IMR-90 (cell line): ENCODE measurements around the gene RYR3. TPM values are rescaled to one million over a fixed set of nuclear protein-coding genes. Genes with fewer than 3 reads are reported as not detected.

Experiments used
- ATAC-seq: fragments of 200-7000 bp; cut with Tn5 transposase; 2 replicates; pipeline ENCODE4 v1.9.1; 2020; ENCODE audit warnings: low read depth, mild to moderate bottlenecking, moderate library complexity
- BruUV-seq: library from RNA; stranded (reverse); fragments of 400-500 nt; replicated peaks from 2 replicates; lab custom pipeline; 2021; lab: Mats Ljungman, UMichigan
- CTCF ChIA-PET: fragments of 300-600 bp; formaldehyde crosslinking; extraction: SDS; loops from one replicate; lab custom pipeline; 2021; ENCODE audit warnings: antibody characterized with exemption; lab: Yijun Ruan, JAX
- POLR2A ChIA-PET: fragments of 300-600 bp; sonication (Branson Sonifier 250); formaldehyde crosslinking; loops from one replicate; lab custom pipeline; 2022; ENCODE audit warnings: antibody characterized with exemption; ENCODE audit not compliant: unreplicated experiment; lab: Charles Lee
- DNase-seq: peaks from one replicate; pipeline ENCODE4 v3.0.0; 2013
- H2AFZ ChIP-seq: replicated peaks from 2 replicates; pipeline ENCODE3; 2013; ENCODE audit warnings: low read length, mild to moderate bottlenecking; ENCODE audit not compliant: poor library complexity
- H2AK5ac ChIP-seq: 2 replicates; pipeline ENCODE4 v1.6.1; 2013; ENCODE audit warnings: low read depth, low read length, inconsistent platforms
- H2AK9ac ChIP-seq: replicated peaks from 2 replicates; pipeline ENCODE3; 2013; ENCODE audit warnings: mild to moderate bottlenecking, low read depth, low read length, moderate library complexity; ENCODE audit not compliant: poor library complexity
- H2BK120ac ChIP-seq: 2 replicates; pipeline ENCODE4 v1.6.1; 2013; ENCODE audit warnings: low read depth, low read length, inconsistent platforms
- H2BK15ac ChIP-seq: 3 replicates; pipeline ENCODE4 v1.6.1; 2013; ENCODE audit warnings: low read depth, low read length, inconsistent platforms
- H2BK20ac ChIP-seq: 2 replicates; pipeline ENCODE4 v1.6.1; 2013; ENCODE audit warnings: low read depth, mild to moderate bottlenecking, inconsistent platforms, low read length, moderate library complexity
- H2BK5ac ChIP-seq: 2 replicates; pipeline ENCODE4 v1.6.1; 2013; ENCODE audit warnings: mild to moderate bottlenecking, low read depth, low read length, inconsistent platforms; ENCODE audit not compliant: poor library complexity, severe bottlenecking
- H3K14ac ChIP-seq: replicated peaks from 2 replicates; pipeline ENCODE4 v1.6.1; 2013; ENCODE audit warnings: low read depth, low read length, inconsistent platforms
- H3K18ac ChIP-seq: 2 replicates; pipeline ENCODE4 v1.6.1; 2013; ENCODE audit warnings: low read depth, low read length, control low read depth
- H3K23ac ChIP-seq: 2 replicates; pipeline ENCODE4 v1.6.1; 2013; ENCODE audit warnings: low read depth, low read length, inconsistent platforms
- H3K27ac ChIP-seq: 2 replicates; pipeline ENCODE4 v1.5.1; 2013; ENCODE audit warnings: mild to moderate bottlenecking, control low read depth, low read length; ENCODE audit not compliant: insufficient read depth
- H3K27me3 ChIP-seq: 2 replicates; pipeline ENCODE4 v1.6.1; 2013; ENCODE audit warnings: low read length; ENCODE audit not compliant: control insufficient read depth, insufficient read depth
- H3K36me3 ChIP-seq: 2 replicates; pipeline ENCODE4 v1.6.1; 2013; ENCODE audit warnings: low read length, mixed read lengths; ENCODE audit not compliant: control insufficient read depth, insufficient read depth
- H3K4ac ChIP-seq: 2 replicates; pipeline ENCODE4 v1.6.1; 2013; ENCODE audit warnings: low read depth, low read length, inconsistent platforms
- H3K4me1 ChIP-seq: 2 replicates; pipeline ENCODE4 v1.6.1; 2013; ENCODE audit warnings: low read length, mixed read lengths; ENCODE audit not compliant: control insufficient read depth, insufficient read depth
- H3K4me2 ChIP-seq: 2 replicates; pipeline ENCODE4 v1.6.1; 2013; ENCODE audit warnings: low read depth, mild to moderate bottlenecking, control low read depth, low read length, moderate library complexity
- H3K4me3 ChIP-seq: 2 replicates; pipeline ENCODE4 v1.5.1; 2013; ENCODE audit warnings: low read depth, mild to moderate bottlenecking, control low read depth, low read length, moderate library complexity; ENCODE audit not compliant: insufficient read depth
- H3K56ac ChIP-seq: 2 replicates; pipeline ENCODE4 v1.6.1; 2013; ENCODE audit warnings: low read length, inconsistent platforms; ENCODE audit not compliant: insufficient read depth; ENCODE audit errors: extremely low read depth
- H3K79me1 ChIP-seq, 2 experiments: 2 replicates each; pipeline ENCODE4 v1.6.1; 2013; ENCODE audit warnings: low read length in 2 of 2, inconsistent platforms in 1 of 2, low read depth in 1 of 2
- H3K9ac ChIP-seq: 2 replicates; pipeline ENCODE4 v1.6.1; 2013; ENCODE audit warnings: low read depth, low read length, control low read depth
- H3K9me1 ChIP-seq: 2 replicates; pipeline ENCODE4 v1.6.1; 2013; ENCODE audit warnings: low read length, inconsistent platforms; ENCODE audit not compliant: insufficient read depth
- H3K9me3 ChIP-seq: 2 replicates; pipeline ENCODE4 v1.6.1; 2013; ENCODE audit warnings: low read length; ENCODE audit not compliant: control insufficient read depth, insufficient read depth
- H4K20me1 ChIP-seq: 2 replicates; pipeline ENCODE4 v1.6.1; 2013; ENCODE audit warnings: low read length, inconsistent platforms; ENCODE audit not compliant: insufficient read depth
- H4K5ac ChIP-seq: 2 replicates; pipeline ENCODE4 v1.6.1; 2013; ENCODE audit warnings: mild to moderate bottlenecking, low read depth, low read length, control low read depth
- H4K8ac ChIP-seq, 2 experiments: 2 replicates each; pipeline ENCODE4 v1.6.1; 2013; ENCODE audit warnings: low read depth in 2 of 2, low read length in 2 of 2, control low read depth in 1 of 2, inconsistent platforms in 1 of 2
- H4K91ac ChIP-seq: 2 replicates; pipeline ENCODE4 v1.6.1; 2013; ENCODE audit warnings: low read depth, low read length, inconsistent platforms; ENCODE audit not compliant: insufficient read depth
- FOS ChIP-seq: fragments of 150-350 bp; IDR thresholded peaks from 2 replicates; pipeline ENCODE4 v1.6.1; 2016; ENCODE audit warnings: low read depth, low read length
- RFX5 ChIP-seq: IDR thresholded peaks from 2 replicates; pipeline ENCODE4 v1.8.0; 2012; ENCODE audit warnings: low read depth, mild to moderate bottlenecking, low read length, moderate library complexity
- WGBS, 2 experiments: methylation state at CpG; one replicate each; pipeline versions ENCODE4 v1.1.5 to v1.1.7; 2013; ENCODE audit warnings: missing lambda C conversion rate in 2 of 2; ENCODE audit not compliant: insufficient read length in 1 of 2; ENCODE audit errors: extremely low coverage in 2 of 2; 5-methylcytosine and 5-hydroxymethylcytosine counted together
- dilution Hi-C: fragments of 300-500 bp; cut with HindIII; formaldehyde crosslinking; loops from one replicate; pipeline ENCODE4 v1.14.3; 2018; ENCODE audit warnings: low sequenced_read_pairs; ENCODE audit not compliant: unreplicated experiment
- in situ Hi-C: fragments of 300-500 bp; cut with MboI; formaldehyde crosslinking; loops from 3 replicates; pipeline ENCODE4 v1.14.3; 2019; ENCODE audit warnings: low sequenced_read_pairs, inconsistent platforms, mixed read lengths
- intact Hi-C: fragments of 100-400 bp; cut with micrococcal nuclease; formaldehyde crosslinking; loops from 2 replicates; pipeline ENCODE4 v1.10.0; 2022
- polyA plus RNA-seq, 3 experiments: library from polyadenylated mRNA; depleted of rRNA; stranded (reverse); fragments of >200 nt; gene quantifications; 2 replicates each; pipeline ENCODE4 v1.2.3, GENCODE V29; 2012; ENCODE audit warnings: low replicate concordance in 1 of 3
- total RNA-seq: library from RNA; depleted of rRNA; stranded (reverse); fragments of >200 nt; gene quantifications from 2 replicates; pipeline ENCODE4 v1.2.3, GENCODE V29; 2012

RYR3 gene
- total and polyA plus RNA-seq, 2 of the 4 experiments (the other 2 are of a cell fraction), result 0.18 TPM; not detected in 1

DNA sequence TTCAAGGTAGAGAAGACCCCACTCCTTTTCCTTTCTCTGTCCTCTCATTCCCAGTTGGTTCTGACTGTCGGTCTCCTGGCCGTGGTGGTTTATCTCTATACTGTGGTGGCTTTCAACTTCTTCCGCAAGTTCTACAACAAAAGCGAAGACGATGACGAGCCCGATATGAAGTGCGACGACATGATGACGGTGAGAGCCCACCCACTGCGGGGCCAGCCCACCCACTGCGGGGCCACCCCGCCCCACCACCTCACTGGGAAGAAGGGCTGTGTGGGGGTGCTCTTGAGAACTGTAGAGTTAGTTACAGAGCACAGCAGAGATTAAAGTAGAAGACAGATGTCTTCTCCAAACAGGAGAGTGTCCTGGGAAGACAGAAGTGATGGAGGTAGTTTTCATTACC lies 547.0 kb downstream of the RYR3 start:
- WGBS, 2 experiments, result no CpG with 5 or more reads among the region's 13 CpGs
- H3K79me1 ChIP-seq, result no peaks in the 10 kb centered on the region
- H3K27ac ChIP-seq, result no peak overlapping the region
- TF ChIP-seq RFX5 (no peak), FOS (no peak)
- H3K4me3 ChIP-seq, result no peak overlapping the region
- H3K9ac ChIP-seq, result no peak overlapping the region
- peaks cover 3% of the 10 kb centered on the region for H3K4me1 ChIP-seq
- no peaks in the 10 kb centered on the region; the same call in 1 of the 2 replicates for H3K36me3 ChIP-seq
- H3K23ac ChIP-seq, result no peak overlapping the region
- dilution Hi-C loops (no loop called here), intact Hi-C loops (no loop called here), in situ Hi-C loops (no loop called here)
- no peak overlapping the region for H2AK5ac ChIP-seq
- peaks cover 6% of the 10 kb centered on the region; the same call in 1 of the 2 replicates for H3K9me1 ChIP-seq
- ATAC-seq (no peak), DNase-seq (no peak)
- H3K9me3 ChIP-seq, result no peaks in the 10 kb centered on the region
- no peak overlapping the region for H2BK20ac ChIP-seq
- no peak overlapping the region for H2AK9ac ChIP-seq
- no peak overlapping the region for H2AFZ ChIP-seq
- H3K27me3 ChIP-seq, result no peaks in the 10 kb centered on the region
- H2BK120ac ChIP-seq, result no peak overlapping the region
- no peak overlapping the region for H3K18ac ChIP-seq
- CTCF ChIA-PET, result no interaction called here
- no peak overlapping the region for H4K91ac ChIP-seq
- BruUV-seq, result no TSS peak
- no peak overlapping the region for H4K8ac ChIP-seq
- H3K56ac ChIP-seq, result no peak overlapping the region
- POLR2A ChIA-PET, result no interaction called here
- no peak overlapping the region for H3K4ac ChIP-seq
- no peak overlapping the region for H2BK5ac ChIP-seq
- H3K14ac ChIP-seq, result no peak overlapping the region
- no peak overlapping the region for H2BK15ac ChIP-seq
- H3K4me2 ChIP-seq, result no peak overlapping the region
- no peaks in the 10 kb centered on the region for H4K20me1 ChIP-seq
- no peak overlapping the region for H4K5ac ChIP-seq
